ENCODE data around the gene TAGLN.
A peak's percentile ranks its signal among the peaks of the same experiment; 100 is the strongest.

Gene TAGLN

DNA sequence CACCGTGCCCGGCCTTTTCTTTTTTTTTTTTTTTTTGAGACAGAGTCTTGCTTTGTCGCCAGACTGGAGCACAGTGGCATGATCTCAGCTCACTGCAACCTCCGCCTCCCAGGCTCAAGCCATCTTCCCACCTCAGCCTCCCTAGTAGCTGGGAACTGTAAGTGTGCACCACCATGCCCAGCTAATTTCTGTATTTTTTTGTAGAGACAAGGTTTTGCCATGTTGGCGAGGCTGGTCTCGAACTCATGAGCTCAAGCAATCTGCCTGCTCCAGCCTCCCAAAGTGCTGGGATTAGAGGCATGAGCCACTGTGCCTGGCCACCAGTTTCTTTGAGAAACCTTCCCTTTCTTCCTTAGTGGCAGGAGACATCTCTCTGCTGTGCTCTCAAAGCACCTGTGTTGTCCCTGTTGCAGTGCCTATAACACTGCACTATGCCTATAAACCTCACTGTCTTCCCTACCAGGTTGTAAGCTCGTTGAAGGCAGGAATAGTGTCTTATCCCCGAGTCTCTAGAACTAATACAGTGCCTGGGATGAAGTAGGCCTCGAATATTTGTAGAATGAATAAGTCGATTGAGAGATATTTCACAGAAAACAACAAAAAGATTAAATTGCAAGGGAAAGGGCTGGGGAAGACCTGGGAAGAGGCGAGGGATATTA, 13.7 kb downstream of the TAGLN start:
- no peak for DNase-seq (ENCODE audit: low read depth in 3 of 3, low spot score in 1 of 3)

DNA sequence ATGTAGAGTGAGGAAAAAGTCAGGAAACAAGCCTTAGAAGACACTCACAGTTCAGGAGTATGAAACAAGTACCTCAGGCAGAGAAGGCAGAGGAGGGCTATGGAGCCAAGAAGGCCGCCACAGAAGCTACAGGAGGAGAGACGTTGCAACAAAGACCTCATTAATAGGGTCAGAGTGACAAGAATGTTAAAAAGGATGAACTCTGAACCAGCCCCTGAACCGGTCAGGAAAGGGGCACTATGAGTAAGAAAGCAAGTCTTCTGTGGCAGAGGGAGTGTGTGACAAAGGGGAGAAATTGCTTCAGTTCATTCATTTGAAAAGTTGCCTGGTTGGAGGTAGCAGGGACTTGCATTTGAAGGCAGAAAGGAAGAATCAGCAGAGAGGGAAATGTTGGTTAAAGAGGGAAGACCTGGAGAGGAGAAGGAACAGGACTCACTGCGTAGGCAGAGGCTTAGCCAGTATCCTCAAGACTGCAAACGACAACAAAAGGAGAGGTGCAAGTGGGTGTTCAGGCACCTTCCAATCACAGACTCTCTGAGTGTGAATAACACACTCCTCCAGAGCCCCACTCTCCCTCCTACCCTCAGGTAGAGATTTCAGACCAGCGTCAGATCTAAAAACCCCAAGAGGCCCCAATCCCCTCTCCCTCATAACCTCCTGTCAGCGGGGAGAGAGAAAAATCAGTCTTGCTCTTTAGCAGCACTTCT, 15.4 kb downstream of the TAGLN start:
- no peak for DNase-seq (ENCODE audit: low read depth in 3 of 3, low spot score in 1 of 3)

DNA sequence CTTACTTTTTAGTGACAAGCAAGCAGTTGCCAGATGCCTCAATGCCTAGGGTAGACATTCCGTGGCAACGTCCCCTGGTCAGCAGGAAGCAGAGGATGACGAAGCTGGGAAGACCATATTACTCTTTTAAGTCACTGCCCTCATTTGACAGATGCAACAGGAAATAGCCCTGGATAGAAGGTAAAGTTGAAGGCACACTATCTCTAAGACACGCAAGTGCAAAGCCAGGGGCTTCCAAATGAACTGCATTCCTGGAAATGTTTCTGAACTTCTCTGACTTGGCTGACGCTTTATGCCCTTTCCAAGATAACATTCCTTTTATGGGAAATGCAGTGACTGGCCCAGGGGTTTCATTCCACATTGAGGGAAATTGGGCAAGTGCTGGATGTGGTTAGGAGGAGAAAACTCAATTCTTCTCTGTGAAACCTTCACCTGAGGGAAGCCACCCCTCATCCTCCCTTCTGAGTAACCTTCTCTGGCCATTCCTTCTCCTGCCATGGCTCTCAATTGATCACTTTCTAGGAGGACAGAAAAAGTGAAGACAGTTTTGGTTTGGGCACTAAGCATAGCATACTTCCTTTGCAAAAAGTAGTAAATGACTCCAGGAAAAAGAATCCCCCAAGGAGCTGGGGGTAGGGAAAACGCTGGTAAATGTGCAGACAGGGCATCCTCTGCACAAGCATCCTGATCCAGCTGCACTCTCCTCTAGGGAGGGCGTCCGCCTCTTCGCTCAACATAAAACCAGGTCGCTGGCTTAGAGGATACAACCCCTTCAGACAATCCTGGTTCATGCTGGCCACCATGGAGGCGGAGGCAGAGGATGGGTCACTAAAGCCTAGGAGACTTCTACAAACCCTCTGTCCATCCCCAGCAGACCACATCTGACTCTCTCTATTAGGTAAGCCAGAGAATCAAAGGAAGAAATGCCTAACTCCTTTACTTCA, 18.2 kb downstream of the TAGLN start:
- DNase-seq (ENCODE audit: low read depth in 3 of 3, low spot score in 1 of 3), result no peak

DNA sequence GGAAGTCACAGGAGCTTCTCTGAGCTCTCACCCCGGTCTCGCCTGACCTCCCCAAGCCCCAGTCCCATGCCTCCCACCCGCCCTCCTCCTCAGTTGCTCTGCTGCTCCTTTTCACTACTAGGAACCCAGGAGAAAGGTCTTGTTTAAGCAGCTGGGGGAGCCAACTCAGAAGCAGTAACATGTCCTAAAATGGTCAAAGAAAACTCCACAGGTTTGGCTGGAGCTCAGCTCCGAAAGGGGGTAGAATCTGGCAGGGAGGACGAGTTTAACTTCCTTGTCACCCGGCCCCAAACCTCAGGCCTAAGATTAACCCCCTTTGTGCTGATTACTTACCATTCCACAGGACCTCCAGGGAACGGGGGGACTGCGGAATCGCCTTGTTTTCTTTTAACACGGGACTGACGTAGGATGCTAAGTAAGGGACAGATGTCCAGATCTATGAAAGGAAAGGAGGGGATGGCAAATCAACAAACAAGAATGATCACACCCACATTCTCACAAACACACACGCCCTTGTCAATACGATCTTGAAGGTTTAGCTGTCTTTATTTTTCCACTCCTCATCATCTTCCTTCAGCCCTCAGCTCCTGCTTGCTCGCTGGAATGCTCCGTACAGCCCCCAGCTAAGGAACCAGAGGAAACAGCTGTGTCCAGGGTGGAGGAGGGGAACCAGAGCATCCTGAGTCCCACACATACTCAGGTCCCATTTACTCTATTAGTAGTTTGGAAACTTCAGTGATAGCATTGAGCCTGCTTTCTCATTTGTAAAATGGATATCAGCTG, 19.2 kb downstream of the TAGLN start:
- DNase-seq (ENCODE audit: low read depth in 3 of 3, low spot score in 1 of 3), result no peak

DNA sequence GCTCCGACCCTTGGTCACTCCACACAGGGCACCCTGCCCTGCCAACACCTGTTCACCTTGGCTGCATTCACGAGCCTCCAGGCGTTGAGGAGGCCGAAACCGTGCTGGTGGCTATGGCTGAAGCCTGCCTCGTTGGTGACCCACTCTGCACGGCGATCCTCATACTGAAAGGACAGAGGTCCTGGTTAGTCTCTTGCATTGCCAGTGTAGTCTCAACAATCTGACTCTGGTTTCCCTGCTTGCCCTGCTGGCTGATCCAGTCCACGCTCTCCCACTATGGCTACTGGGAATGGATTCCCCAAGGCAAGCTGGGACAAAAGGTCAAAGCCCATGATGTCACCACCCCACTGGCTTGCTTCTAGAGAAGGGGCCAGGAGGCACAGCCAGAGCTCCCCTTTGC, 19.8 kb downstream of the TAGLN start:
- no peak for DNase-seq (ENCODE audit: low read depth in 3 of 3, low spot score in 1 of 3)

DNA sequence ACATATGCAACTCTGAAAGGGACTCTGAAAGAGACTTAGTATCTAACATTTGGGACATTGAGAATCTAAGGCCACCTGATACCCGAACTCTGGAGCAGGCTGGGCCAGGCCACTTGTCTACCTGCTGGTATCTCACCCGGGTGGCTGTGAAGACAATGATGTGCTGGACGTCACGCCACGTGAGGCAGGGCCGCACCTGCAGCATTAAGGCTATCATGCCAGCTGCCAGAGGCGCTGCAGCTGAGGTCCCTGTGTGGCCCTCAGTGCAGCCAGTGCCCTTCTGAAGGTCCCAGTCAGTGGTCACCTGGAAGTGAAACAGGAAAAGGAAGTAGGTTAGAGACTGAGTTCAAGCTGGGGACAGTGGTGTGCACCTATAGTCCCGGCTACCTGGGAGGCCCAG, 20.3 kb downstream of the TAGLN start:
- no peak for DNase-seq (ENCODE audit: low read depth in 3 of 3, low spot score in 1 of 3)

DNA sequence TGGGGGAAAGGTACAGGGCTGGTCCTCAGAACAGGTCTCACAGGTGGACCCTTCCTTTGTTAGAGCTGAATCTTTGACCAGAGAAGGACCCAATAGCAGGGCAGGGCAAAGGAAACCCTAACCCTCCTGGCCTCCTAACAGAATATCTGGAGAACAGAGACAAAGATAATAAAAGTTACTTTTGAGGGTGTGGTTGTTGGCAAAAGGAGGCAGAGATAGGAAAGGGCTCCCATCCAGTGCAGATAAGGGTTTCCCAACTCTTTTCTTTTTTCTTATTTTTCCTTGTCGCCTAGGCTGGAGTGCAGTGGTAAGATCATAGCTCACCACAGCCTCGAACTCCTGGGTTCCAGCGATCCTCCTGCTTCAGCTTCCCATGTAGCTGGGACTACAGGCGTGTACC, 20.8 kb downstream of the TAGLN start:
- no peak for DNase-seq (ENCODE audit: low read depth in 3 of 3, low spot score in 1 of 3)

DNA sequence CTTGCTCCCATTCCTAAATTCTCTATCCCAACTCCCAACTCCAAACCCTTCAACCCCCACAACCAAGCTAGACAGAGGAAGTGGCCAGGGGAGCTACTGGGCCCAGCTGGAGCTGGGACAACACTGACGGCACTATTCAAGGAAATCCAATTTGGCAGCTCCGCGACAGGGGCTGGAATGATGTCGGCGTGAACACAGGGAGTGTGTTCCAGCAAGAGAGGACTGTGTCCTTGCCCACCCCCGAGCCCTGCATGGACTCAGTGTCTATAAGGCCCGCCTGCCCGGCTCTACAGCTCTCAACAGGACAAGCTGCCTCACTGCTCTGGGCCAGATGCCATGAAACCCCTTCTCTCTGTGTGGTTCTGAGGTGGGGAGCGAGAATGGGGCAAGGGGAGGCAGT, 21.4 kb downstream of the TAGLN start:
- no peak for DNase-seq (ENCODE audit: low read depth in 3 of 3, low spot score in 1 of 3)

DNA sequence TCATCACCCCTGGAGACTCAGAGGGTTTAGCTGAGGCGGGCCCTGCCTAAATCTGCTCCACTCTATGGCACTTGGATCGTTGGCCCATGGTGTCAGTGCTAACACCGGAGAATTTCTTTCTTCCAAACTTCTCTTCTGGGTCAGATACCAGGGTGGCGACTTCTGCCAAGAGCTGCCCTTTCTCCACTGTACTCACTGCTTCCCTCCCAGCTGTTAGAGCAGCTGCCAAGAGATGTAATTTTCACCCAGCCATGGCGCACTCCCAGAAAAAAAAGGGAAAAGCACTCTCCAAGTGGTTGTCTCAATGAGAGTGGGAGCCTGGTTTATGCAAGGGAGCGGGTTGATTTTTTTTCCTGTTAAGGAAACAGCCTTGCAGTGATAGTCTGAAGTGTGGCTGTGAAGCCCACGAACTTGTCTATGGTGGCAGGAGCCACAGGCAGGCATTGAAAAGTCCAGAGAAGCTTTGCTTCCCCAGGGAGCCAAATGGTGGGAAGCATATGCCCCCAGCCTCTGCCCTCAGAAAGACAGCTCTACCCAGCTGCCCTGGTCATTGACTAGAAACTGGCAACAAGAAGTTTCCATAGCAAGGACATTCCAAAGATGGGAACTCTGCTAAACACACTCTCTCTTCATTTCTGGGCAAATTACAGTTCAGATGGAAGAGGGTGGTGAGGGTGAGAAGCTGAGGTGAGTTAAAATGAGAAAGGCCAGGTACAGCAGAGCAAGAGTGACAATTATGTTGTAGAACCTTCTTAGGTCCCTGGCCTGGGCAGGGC, 22.0 kb downstream of the TAGLN start:
- DNase-seq (ENCODE audit: low read depth in 3 of 3, low spot score in 1 of 3), result no peak

DNA sequence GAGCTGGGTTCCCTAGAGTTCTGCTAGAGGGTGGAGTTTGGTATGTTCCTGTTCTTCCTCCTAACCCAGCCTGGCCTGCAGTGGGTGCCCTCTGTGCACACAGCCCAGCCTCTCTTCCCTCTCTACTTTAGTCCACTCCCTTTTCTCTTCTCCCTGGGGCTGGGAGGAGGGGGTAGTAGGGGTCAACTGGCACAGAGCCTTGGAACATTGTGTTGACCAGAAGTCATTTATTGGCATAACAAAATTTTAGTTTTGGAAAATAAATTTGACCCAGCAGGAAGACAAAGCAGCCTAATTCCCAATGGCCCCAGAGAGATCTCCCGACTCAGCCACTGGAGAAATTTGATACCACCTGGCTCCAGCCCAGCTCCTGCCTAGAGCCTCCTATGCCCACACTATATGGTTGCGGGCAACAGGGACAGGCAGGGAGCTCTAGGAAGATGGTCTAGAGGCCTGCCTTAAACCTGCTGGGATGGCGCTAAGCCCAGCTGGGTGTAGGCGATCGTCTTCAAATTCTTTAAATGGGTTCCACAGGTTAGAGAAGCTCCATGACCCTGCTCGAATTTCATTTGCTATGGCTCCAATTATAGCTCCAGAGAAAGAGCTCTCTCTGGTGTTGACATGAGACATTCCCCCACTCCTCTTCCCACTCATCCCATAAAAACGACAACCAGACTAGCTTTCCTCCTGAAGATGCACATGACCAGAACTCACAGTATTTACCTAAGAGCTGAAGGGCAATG, 22.8 kb downstream of the TAGLN start:
- no peak for DNase-seq (ENCODE audit: low read depth in 3 of 3, low spot score in 1 of 3)

DNA sequence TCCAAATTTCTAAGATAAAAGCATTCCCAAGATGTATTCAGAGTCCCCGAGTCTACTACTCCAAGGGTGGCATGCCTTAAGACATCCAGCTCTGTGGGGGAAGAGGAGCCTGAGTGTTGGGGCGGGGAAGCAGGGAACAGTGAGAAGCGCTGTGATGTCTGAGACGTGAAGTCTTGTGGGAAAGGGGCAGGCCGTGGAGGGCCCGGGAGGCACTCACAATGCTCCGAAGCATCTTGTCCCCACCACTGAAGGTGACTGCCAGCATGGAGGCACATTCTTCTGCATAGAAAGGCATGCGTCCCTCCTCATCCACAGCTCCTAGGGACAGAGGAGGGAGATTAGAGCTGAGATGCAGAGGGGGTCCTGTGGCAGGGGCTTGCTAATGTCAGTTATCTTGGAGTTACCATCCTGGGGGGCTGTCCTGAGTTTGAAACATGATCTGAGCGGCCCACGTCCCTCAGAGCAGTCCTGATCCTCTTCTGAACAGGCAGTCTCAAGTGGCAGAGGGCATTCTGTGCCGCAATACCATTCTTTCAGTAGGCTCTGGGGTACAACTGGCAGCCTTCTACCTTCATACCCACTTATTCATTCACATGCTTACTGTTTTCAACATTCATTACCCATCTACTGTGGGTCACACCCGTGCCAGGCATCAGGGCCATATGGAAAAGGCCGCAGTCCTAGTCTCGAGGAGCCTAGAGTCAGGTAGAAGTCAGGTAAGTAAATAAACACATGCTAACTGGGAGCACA, 24.0 kb downstream of the TAGLN start:
- DNase-seq (ENCODE audit: low read depth in 3 of 3, low spot score in 1 of 3), result no peak

DNA sequence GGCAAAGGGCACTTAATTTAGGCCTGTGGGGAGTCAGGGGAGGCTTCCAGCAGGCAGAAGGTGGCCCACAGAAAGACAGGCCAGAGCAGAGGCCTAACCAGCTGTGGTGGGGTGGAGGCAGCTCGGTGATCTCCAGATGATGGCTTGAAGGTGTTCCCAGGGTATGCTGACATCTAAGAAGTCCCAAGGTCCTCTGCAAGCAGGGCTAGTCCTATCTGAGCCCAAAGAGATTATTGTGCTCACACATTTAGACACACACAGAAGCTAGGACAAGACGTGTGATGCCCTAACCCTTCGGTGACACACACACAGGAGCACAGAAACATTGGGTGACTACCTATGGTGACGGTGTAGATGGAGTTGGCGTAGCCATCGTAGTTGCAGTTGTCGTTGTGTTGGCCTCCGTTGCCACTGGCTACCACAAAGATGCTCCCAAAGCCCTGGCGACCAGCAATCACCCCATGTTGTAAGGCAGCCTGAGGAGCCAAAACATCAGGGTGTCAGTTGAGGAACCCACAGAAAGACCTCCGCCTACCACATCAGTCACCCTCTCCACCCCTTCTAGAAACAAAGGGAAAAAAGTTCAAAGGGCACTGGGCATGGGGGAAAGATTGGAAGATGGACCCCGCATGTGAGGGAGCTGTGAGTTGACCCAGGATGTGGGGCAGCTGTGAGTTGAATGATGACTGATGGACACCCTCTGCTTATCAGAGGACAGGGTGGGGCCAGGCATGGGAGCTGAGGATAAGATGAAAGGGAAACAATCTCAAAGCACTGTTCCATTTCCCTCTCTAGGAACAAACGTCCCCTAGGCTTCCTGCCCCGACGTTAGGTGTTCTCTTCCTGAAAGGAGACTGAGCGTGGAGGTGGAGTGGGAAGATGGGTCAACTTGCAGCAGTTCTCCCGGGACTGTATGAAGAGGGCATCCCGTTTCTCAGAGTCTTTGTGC, 24.8 kb downstream of the TAGLN start:
- no peak for DNase-seq (ENCODE audit: low read depth in 3 of 3, low spot score in 1 of 3)

DNA sequence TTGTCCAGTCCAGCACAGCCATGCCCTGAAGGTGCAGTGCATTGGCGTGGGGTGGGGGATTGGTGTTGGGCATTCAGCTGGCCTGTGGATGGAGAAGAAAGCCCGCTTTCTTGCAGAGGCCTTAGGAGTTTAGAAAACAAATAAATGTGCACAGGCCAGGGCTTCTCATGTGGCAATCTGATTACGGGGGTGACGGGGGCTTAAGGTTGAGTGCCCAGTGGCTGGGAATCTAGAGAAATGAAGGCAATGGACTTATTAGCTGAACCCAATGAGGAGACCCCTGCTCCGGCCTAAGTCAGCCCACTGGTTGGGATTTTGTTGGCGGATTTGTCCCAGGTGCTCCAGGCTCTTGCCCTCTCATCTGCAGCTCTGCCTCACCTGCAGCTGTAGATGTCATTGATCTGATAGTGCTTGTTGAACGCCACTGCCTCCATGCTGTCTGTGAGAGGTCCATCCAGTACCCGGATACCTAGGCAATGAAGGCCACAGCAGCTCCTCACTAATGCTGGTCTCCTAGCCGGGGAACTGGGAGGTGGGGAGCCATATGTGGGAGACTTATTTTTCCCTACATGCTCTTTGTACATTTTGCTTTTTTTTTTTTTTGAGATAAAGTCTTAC, 26.5 kb downstream of the TAGLN start:
- no peak for DNase-seq (ENCODE audit: low read depth in 3 of 3, low spot score in 1 of 3)

DNA sequence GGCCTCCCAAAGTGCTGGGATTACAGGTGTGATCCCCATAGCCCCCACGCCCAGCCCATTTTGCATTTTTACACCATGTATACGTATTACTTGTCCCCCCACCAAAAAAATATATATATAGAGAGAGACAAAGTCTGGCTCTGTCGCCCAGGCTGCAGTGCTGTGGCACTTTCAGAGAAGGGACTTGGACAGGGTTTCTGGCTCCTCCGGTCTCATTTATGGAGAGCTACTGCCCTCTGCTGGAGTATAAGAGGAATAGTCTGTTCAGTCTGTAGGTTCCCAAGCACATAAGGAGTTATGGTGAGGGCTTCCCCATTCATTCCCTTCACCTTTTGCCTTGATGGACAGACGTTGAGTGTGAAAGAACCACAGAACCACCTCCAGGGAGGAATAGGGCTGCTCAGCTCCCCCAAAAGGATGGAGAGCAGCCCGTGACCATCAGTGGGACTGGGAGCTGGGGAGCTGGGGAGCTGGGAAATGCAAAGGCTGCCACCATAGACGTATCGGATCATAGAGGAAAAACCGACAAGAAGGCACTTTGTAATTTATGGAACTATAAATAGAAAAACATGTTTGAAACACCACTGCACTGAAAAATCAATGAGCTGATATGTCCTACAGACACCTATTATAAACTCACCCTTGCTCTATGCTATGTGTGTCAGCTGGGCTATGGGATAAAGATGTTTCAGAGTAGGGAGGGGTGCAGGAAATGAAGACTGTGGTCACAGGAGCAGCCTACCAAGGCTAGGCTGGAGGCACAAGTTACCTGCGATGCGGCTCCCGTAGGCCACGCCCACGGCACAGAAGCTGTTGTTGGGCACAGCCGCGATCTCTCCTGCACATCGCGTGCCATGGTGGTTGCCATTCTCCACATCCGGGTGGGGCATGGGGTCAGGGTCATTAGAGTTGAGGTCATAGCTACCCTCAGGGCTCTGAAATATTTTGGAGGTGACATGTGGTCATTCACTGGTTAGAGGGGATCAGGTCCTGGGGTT, 27.5 kb downstream of the TAGLN start:
- DNase-seq (ENCODE audit: low read depth in 3 of 3, low spot score in 1 of 3), result peak in 1 of 3 donors; percentile 16

DNA sequence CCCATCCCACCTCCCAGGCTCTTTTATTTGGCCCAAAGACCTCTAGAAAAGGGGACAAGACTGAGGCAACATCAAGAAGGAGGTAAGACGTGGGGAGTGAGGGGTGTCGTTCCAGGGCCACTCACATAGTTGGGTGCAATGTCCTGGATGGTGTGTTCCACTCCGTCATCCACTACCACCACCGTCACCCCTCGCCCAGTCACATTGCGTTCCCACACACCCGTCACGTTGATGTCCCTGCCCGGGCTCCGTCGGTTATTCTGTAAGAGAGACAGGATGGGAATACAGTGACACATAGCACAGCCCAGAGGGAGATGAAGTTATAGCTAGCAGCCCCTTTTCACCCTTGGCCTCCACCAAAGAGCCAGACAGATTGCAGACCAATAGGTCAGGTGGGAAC, 28.9 kb downstream of the TAGLN start:
- DNase-seq (ENCODE audit: low read depth in 3 of 3, low spot score in 1 of 3), result no peak

DNA sequence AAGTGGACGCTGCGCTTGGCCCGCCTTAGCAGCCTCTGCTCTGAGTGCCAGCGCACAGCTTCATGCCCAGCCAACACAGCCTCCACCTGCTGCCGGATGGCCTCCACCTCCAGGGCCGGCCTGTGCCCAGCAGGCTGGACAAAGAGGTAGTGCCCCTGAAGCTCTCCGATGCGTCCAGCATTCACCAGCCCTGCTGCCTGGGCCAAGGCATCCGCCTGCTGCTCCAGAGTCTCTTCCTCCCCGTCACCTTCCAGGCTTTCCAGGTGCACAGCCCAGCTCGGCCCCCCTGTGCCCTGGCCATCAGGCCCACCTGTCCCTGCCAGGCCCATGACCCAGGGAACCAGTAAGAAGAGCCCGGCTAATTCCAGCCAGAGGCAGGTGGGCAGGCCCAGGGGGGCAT, 30.2 kb downstream of the TAGLN start:
- no peak for DNase-seq (ENCODE audit: low read depth in 3 of 3, low spot score in 1 of 3)
